PC-3 (cell line): ENCODE measurements around the gene COL6A1. TPM values are rescaled to one million over a fixed set of nuclear protein-coding genes. Genes with fewer than 3 reads are reported as not detected.

Source experiments
- ATAC-seq: fragments of 200-7000 bp; cut with Tn5 transposase; 2 replicates; pipeline ENCODE4 v1.9.1; 2020; ENCODE audit warnings: mild to moderate bottlenecking, moderate library complexity
- BruUV-seq: library from RNA; stranded (reverse); fragments of 400-500 nt; replicated peaks from 2 replicates; lab custom pipeline; 2021; lab: Mats Ljungman, UMichigan
- CTCF ChIA-PET: fragments of 300-600 bp; sonication (Branson Sonifier 250); formaldehyde crosslinking; loops from one replicate; lab custom pipeline; 2022; ENCODE audit warnings: antibody characterized with exemption; lab: Charles Lee
- POLR2A ChIA-PET: fragments of 300-600 bp; sonication (Branson Sonifier 250); formaldehyde crosslinking; loops from one replicate; lab custom pipeline; 2022; ENCODE audit warnings: antibody characterized with exemption; ENCODE audit not compliant: unreplicated experiment; lab: Charles Lee
- DNase-seq: peaks from one replicate; pipeline ENCODE4 v3.0.0-alpha.2; 2015
- H2AFZ ChIP-seq: fragments of 300-600 bp; sonication (generic); 2 replicates; pipeline ENCODE4 v1.6.0; 2016; ENCODE audit warnings: antibody characterized with exemption, low read length
- H3F3A ChIP-seq: fragments of 300-600 bp; sonication (generic); one replicate; pipeline ENCODE4 v1.6.0; 2017; ENCODE audit warnings: antibody characterized with exemption, low read length, control low read depth, mild to moderate bottlenecking; ENCODE audit not compliant: unreplicated experiment
- H3K27ac ChIP-seq: fragments of 300-600 bp; sonication (generic); 2 replicates; pipeline ENCODE4 v1.5.1; 2016; ENCODE audit warnings: mild to moderate bottlenecking, low read length
- H3K27me3 ChIP-seq: fragments of 300-600 bp; sonication (generic); 2 replicates; pipeline ENCODE4 v1.6.1; 2016; ENCODE audit warnings: low read length, mixed read lengths
- H3K36me3 ChIP-seq: fragments of 300-600 bp; sonication (generic); 2 replicates; pipeline ENCODE4 v1.6.1; 2016; ENCODE audit warnings: low read depth, mixed run types, low read length, mixed read lengths
- H3K4me1 ChIP-seq: fragments of 300-600 bp; sonication (generic); 2 replicates; pipeline ENCODE4 v1.5.1; 2016; ENCODE audit warnings: low read length; ENCODE audit not compliant: insufficient read depth
- H3K4me2 ChIP-seq: fragments of 300-600 bp; sonication (generic); 2 replicates; pipeline ENCODE4 v1.6.0; 2016; ENCODE audit warnings: low read length
- H3K4me3 ChIP-seq: fragments of 300-600 bp; sonication (generic); 2 replicates; pipeline ENCODE4 v1.5.1; 2016; ENCODE audit warnings: mild to moderate bottlenecking, low read length, mixed read lengths
- H3K79me2 ChIP-seq: fragments of 300-600 bp; sonication (generic); 2 replicates; pipeline ENCODE4 v1.6.1; 2017; ENCODE audit warnings: low read length, mixed read lengths
- H3K9ac ChIP-seq: fragments of 300-600 bp; sonication (generic); 2 replicates; pipeline ENCODE4 v1.6.0; 2016; ENCODE audit warnings: mild to moderate bottlenecking, low read length
- H3K9me2 ChIP-seq: fragments of 300-600 bp; sonication (generic); replicated peaks from 2 replicates; pipeline ENCODE4 v1.6.1; 2016; ENCODE audit warnings: mixed run types, low read length, mixed read lengths
- H3K9me3 ChIP-seq: fragments of 300-600 bp; sonication (generic); 2 replicates; pipeline ENCODE4 v1.6.1; 2016; ENCODE audit warnings: low read length, mixed read lengths
- H4K20me1 ChIP-seq: fragments of 300-600 bp; sonication (generic); 2 replicates; pipeline ENCODE4 v1.6.1; 2016; ENCODE audit warnings: low read length, mixed read lengths
- CTCF ChIP-seq: fragments of 300-600 bp; sonication (generic); conservative IDR thresholded peaks from 2 replicates; pipeline ENCODE4 v1.5.1; 2017; ENCODE audit warnings: antibody characterized with exemption, low read depth, mild to moderate bottlenecking, low read length
- EZH2 ChIP-seq: fragments of 300-600 bp; sonication (generic); IDR thresholded peaks from one replicate; pipeline ENCODE4 v1.6.1; 2017; ENCODE audit warnings: antibody characterized with exemption, mild to moderate bottlenecking, low read length; ENCODE audit not compliant: unreplicated experiment
- EZH2phosphoT487 ChIP-seq: fragments of 300-600 bp; sonication (generic); IDR thresholded peaks from 2 replicates; pipeline ENCODE4 v1.6.1; 2018; ENCODE audit warnings: mild to moderate bottlenecking, antibody characterized with exemption, low read length, borderline replicate concordance
- intact Hi-C: fragments of 100-400 bp; cut with micrococcal nuclease; formaldehyde crosslinking; loops from 2 replicates; pipeline ENCODE4 v1.9.0; 2023
- total RNA-seq: library from RNA; depleted of rRNA; stranded (reverse); fragments of >200 nt; gene quantifications from 2 replicates; pipeline ENCODE4 v1.2.3, GENCODE V29; 2014

COL6A1 gene
- total RNA-seq, 1 experiment from 2014 or later = 487 TPM

- H3K4me2 ChIP-seq = no peak overlapping the region
- H3K27me3 ChIP-seq = no peaks in the 10 kb centered on the region
- no peak overlapping the region for H3K27ac ChIP-seq
- H4K20me1 ChIP-seq = no peaks in the 10 kb centered on the region
- H2AFZ ChIP-seq = no peak overlapping the region
- no peaks in the 10 kb centered on the region for H3K79me2 ChIP-seq
- intact Hi-C loops = no loop called here
- no peaks in the 10 kb centered on the region for H3K9me3 ChIP-seq
- H3K9me2 ChIP-seq = no peaks in the 10 kb centered on the region
- H3K4me3 ChIP-seq = no peak overlapping the region
- ChIA-PET POLR2A (no interaction called here), CTCF (no interaction called here)
- TF ChIP-seq CTCF = no peak
- TF ChIP-seq EZH2 = no peak
- no peak for TF ChIP-seq EZH2phosphoT487
- no peaks in the 10 kb centered on the region for H3K4me1 ChIP-seq
- no peak for DNase-seq
- H3K36me3 ChIP-seq = no peaks in the 10 kb centered on the region
- no peak for ATAC-seq
- no peak overlapping the region for H3K9ac ChIP-seq
- H3F3A ChIP-seq = no peaks in the 10 kb centered on the region
- BruUV-seq = no TSS peak
Measured at GRCh38 chr21:46008893-46009621, 27.5 kb downstream of the COL6A1 start.

GRCh38 chr21:46009951-46010705, 28.6 kb downstream of the COL6A1 start:
- Histone ChIP-seq H3K4me1 (no peaks in the 10 kb centered on the region), H3K27ac (no peak overlapping the region), H3K9me3 (no peaks in the 10 kb centered on the region), H3K36me3 (no peaks in the 10 kb centered on the region), H3K27me3 (no peaks in the 10 kb centered on the region), H3F3A (no peaks in the 10 kb centered on the region), H3K4me2 (no peak overlapping the region), H3K79me2 (no peaks in the 10 kb centered on the region), H2AFZ (no peak overlapping the region), H4K20me1 (no peaks in the 10 kb centered on the region), H3K9ac (no peak overlapping the region), H3K9me2 (no peaks in the 10 kb centered on the region), H3K4me3 (no peak overlapping the region)
- ATAC-seq (no peak), DNase-seq (no peak)
- intact Hi-C loops = no loop called here
- BruUV-seq = no TSS peak
- CTCF ChIA-PET = no interaction called here
- TF ChIP-seq EZH2phosphoT487 (no peak), EZH2 (no peak), CTCF (no peak)
- POLR2A ChIA-PET = no interaction called here
